Renal cortex interstitium (tissue), 15 donors: ENCODE measurements around the gene ZBTB38. TPM values are rescaled to one million over a fixed set of nuclear protein-coding genes. Genes with fewer than 3 reads are reported as not detected.
A peak's percentile ranks its signal among the peaks of the same experiment; 100 is the strongest.

Experiments
- DNase-seq, 11 donors: peaks; one replicate each; pipeline ENCODE4 v3.0.0-alpha.2; 2013; ENCODE audit warnings: low read depth in 9 of 11, low spot score in 4 of 11; ENCODE audit errors: extremely low read depth in 1 of 11
- long read RNA-seq, 16 experiments: transcript quantifications; one replicate each; lab custom pipeline, GENCODE V29; 2026
- polyA plus RNA-seq, 3 donors: library from polyadenylated mRNA; unstranded; fragments of 120-200 nt; gene quantifications; one replicate each; pipeline ENCODE4 v1.2.1, GENCODE V29; 2013; ENCODE audit not compliant: insufficient read length in 3 of 3

Gene ZBTB38
- polyA plus RNA-seq = 10 to 100 TPM; 50.6 to 58.7 (median 55.8) TPM
- long read RNA-seq, donor 1, transcript ZBTB38-201 (1 exons, 3,588 nt) = major isoform, 12 of 17 reads
- long read RNA-seq, donor 1, transcript ZBTB38-211 (3 exons, 644 nt) = minor isoform, 5 of 17 reads
- long read RNA-seq, donor 1, partial matches to known transcripts = 0 of 17 reads
- long read RNA-seq, donor 1, other reads (novel, unspliced or antisense) = 0 of 17 reads
- long read RNA-seq, donor 2, transcript ZBTB38-211 (3 exons, 644 nt) = minor isoform, 7 of 24 reads
- long read RNA-seq, donor 2, transcript ZBTB38-201 (1 exons, 3,588 nt) = major isoform, 16 of 24 reads
- long read RNA-seq, donor 2, partial matches to known transcripts = 0 of 24 reads
- long read RNA-seq, donor 2, other reads (novel, unspliced or antisense) = 0 of 24 reads
- long read RNA-seq, donor 3, transcript ZBTB38-211 (3 exons, 644 nt) = minor isoform, 5 of 23 reads
- long read RNA-seq, donor 3, transcript ZBTB38-201 (1 exons, 3,588 nt) = major isoform, 16 of 23 reads
- long read RNA-seq, donor 3, partial matches to known transcripts = 0 of 23 reads
- long read RNA-seq, donor 3, other reads (novel, unspliced or antisense) = 0 of 23 reads
- long read RNA-seq, donor 4, transcript ZBTB38-201 (1 exons, 3,588 nt) = major isoform, 8 of 9 reads
- long read RNA-seq, donor 4, partial matches to known transcripts = 0 of 9 reads
- long read RNA-seq, donor 4, other reads (novel, unspliced or antisense) = 0 of 9 reads
- long read RNA-seq, donor 5 = 0 reads
- long read RNA-seq, donor 6, transcript ZBTB38-211 (3 exons, 644 nt) = minor isoform, 7 of 32 reads
- long read RNA-seq, donor 6, transcript ZBTB38-201 (1 exons, 3,588 nt) = major isoform, 23 of 32 reads
- long read RNA-seq, donor 6, partial matches to known transcripts = 0 of 32 reads
- long read RNA-seq, donor 6, other reads (novel, unspliced or antisense) = 0 of 32 reads
- long read RNA-seq, donor 7, transcript ZBTB38-201 (1 exons, 3,588 nt) = major isoform, 20 of 24 reads
- long read RNA-seq, donor 7, partial matches to known transcripts = 0 of 24 reads
- long read RNA-seq, donor 7, other reads (novel, unspliced or antisense) = 0 of 24 reads
- long read RNA-seq, donor 8, transcript ZBTB38-211 (3 exons, 644 nt) = minor isoform, 5 of 24 reads
- long read RNA-seq, donor 8, transcript ZBTB38-201 (1 exons, 3,588 nt) = major isoform, 17 of 24 reads
- long read RNA-seq, donor 8, partial matches to known transcripts = 0 of 24 reads
- long read RNA-seq, donor 8, other reads (novel, unspliced or antisense) = 0 of 24 reads
- long read RNA-seq, donor 9, transcript ZBTB38-201 (1 exons, 3,588 nt) = major isoform, 12 of 22 reads
- long read RNA-seq, donor 9, transcript ZBTB38-211 (3 exons, 644 nt) = minor isoform, 8 of 22 reads
- long read RNA-seq, donor 9, partial matches to known transcripts = 0 of 22 reads
- long read RNA-seq, donor 9, other reads (novel, unspliced or antisense) = 0 of 22 reads
- long read RNA-seq, donor 10, transcript ZBTB38-211 (3 exons, 644 nt) = minor isoform, 5 of 27 reads
- long read RNA-seq, donor 10, transcript ZBTB38-201 (1 exons, 3,588 nt) = major isoform, 20 of 27 reads
- long read RNA-seq, donor 10, partial matches to known transcripts = 0 of 27 reads
- long read RNA-seq, donor 10, other reads (novel, unspliced or antisense) = 0 of 27 reads
- long read RNA-seq, donor 11, transcript ZBTB38-201 (1 exons, 3,588 nt) = major isoform, 7 of 12 reads
- long read RNA-seq, donor 11, transcript ZBTB38-211 (3 exons, 644 nt) = minor isoform, 5 of 12 reads
- long read RNA-seq, donor 11, partial matches to known transcripts = 0 of 12 reads
- long read RNA-seq, donor 11, other reads (novel, unspliced or antisense) = 0 of 12 reads
- long read RNA-seq, donor 12, transcript ZBTB38-201 (1 exons, 3,588 nt) = major isoform, 9 of 13 reads
- long read RNA-seq, donor 12, partial matches to known transcripts = 0 of 13 reads
- long read RNA-seq, donor 12, other reads (novel, unspliced or antisense) = 0 of 13 reads
- long read RNA-seq, donor 13, transcript ZBTB38-201 (1 exons, 3,588 nt) = major isoform, 29 of 41 reads
- long read RNA-seq, donor 13, transcript ZBTB38-211 (3 exons, 644 nt) = minor isoform, 10 of 41 reads
- long read RNA-seq, donor 13, partial matches to known transcripts = 0 of 41 reads
- long read RNA-seq, donor 13, other reads (novel, unspliced or antisense) = 0 of 41 reads
- long read RNA-seq, donor 14, transcript ZBTB38-201 (1 exons, 3,588 nt) = major isoform, 10 of 13 reads
- long read RNA-seq, donor 14, partial matches to known transcripts = 0 of 13 reads
- long read RNA-seq, donor 14, other reads (novel, unspliced or antisense) = 0 of 13 reads
- long read RNA-seq, donor 15, partial matches to known transcripts = 0 of 6 reads
- long read RNA-seq, donor 15, other reads (novel, unspliced or antisense) = 0 of 6 reads
- long read RNA-seq, donor 16, transcript ZBTB38-201 (1 exons, 3,588 nt) = major isoform, 29 of 46 reads
- long read RNA-seq, donor 16, transcript ZBTB38-211 (3 exons, 644 nt) = minor isoform, 15 of 46 reads
- long read RNA-seq, donor 16, partial matches to known transcripts = 0 of 46 reads
- long read RNA-seq, donor 16, other reads (novel, unspliced or antisense) = 0 of 46 reads

GRCh38 chr3:141368062-141368924, at the start of gene ZBTB38:
TSS of gene ZBTB38 (plus strand) at chr3:141368504. CDS start at chr3:141442389, 73,885 bp downstream.
- peak in 8 of 11 donors; percentile 44 to 70 (median 58) for DNase-seq

- no peak for DNase-seq
Observed at GRCh38 chr3:141320399-141321108, 47.8 kb upstream of the ZBTB38 start.

GRCh38 chr3:141321109-141321497, 47.2 kb upstream of the ZBTB38 start:
- DNase-seq = no peak

GRCh38 chr3:141323936-141324704, 44.2 kb upstream of the ZBTB38 start:
- no peak for DNase-seq

GRCh38 chr3:141326123-141326522, 42.2 kb upstream of the ZBTB38 start:
- peak in 3 of 11 donors; percentile 15 to 61 (median 41) for DNase-seq

- DNase-seq = no peak
Observed at GRCh38 chr3:141326626-141327025, 41.7 kb upstream of the ZBTB38 start.

GRCh38 chr3:141328286-141329166, 39.8 kb upstream of the ZBTB38 start:
- DNase-seq = no peak

- DNase-seq = no peak
Observed at GRCh38 chr3:141330235-141330634, 38.1 kb upstream of the ZBTB38 start.

- DNase-seq = no peak
Observed at GRCh38 chr3:141330718-141331376, 37.5 kb upstream of the ZBTB38 start.

GRCh38 chr3:141331377-141332318, 36.7 kb upstream of the ZBTB38 start:
- no peak for DNase-seq

GRCh38 chr3:141332416-141332815, 35.9 kb upstream of the ZBTB38 start:
- no peak for DNase-seq
